ENCODE data around the gene GPR107.

DNA sequence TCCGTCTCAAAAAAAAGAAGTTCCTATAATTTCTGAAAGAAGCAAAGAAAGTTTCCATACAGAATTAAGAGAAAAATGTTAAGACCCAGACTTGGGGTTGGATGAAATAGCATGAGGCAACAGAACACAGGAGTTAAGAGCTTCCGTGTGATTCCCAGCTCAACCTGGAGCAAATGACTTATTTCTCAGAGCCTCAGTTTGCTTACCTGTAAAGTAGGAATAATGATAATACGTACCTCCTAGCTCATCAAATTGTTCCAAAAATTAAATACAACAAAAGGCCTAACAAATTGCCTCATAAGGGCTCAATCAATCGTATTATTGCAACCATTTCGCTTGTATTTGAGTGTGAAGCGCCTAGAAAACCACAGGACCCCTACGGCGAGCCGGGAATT lies 600 bp upstream of the GPR107 start:
- TF ChIP-seq POLR2A (IDR thresholded peaks at IDR 0.05): no peak
- TF ChIP-seq, protein P1, sequence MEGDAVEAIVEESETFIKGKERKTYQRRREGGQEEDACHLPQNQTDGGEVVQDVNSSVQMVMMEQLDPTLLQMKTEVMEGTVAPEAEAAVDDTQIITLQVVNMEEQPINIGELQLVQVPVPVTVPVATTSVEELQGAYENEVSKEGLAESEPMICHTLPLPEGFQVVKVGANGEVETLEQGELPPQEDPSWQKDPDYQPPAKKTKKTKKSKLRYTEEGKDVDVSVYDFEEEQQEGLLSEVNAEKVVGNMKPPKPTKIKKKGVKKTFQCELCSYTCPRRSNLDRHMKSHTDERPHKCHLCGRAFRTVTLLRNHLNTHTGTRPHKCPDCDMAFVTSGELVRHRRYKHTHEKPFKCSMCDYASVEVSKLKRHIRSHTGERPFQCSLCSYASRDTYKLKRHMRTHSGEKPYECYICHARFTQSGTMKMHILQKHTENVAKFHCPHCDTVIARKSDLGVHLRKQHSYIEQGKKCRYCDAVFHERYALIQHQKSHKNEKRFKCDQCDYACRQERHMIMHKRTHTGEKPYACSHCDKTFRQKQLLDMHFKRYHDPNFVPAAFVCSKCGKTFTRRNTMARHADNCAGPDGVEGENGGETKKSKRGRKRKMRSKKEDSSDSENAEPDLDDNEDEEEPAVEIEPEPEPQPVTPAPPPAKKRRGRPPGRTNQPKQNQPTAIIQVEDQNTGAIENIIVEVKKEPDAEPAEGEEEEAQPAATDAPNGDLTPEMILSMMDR (IDR thresholded peaks at IDR 0.05): no peak

Measured in right lobe of liver (tissue), 4 donors.